ENCODE data around the gene SPATA17. TPM values are rescaled to one million over a fixed set of nuclear protein-coding genes. Genes with fewer than 3 reads are reported as not detected.

SPATA17 gene
- total and polyA plus RNA-seq, 2 experiments from 2014 or later, result 1.2 to 3.5 TPM

DNA sequence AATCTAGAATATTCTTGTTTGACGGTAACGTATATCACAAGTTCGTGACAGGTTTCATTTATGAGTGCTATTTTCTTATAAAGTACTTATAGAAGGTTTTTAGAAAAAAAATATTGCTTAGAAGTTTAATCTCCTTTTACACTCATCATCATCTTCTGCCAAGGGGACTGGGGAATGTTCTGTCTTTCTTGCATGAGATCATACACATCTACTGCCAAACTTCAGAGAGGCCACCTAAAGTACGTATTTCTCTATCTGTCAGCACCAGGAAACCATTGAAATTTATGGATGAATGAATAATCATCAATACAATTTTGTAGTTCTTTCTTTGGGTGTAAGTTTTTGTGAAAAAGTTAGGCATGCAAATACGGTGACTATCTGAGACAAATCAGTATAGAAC lies 245.8 kb downstream of the SPATA17 start (continued):
- TF ChIP-seq ZNF462 (CRISPR knock-in tag; IDR thresholded peaks at IDR 0.05), result no peak
- TF ChIP-seq NANOG (IDR thresholded peaks at IDR 0.05; ENCODE audit: borderline replicate concordance), result no peak
- TF ChIP-seq CREB1 (CRISPR knock-in tag; IDR thresholded peaks at IDR 0.05; ENCODE audit: low read depth), result no peak

DNA sequence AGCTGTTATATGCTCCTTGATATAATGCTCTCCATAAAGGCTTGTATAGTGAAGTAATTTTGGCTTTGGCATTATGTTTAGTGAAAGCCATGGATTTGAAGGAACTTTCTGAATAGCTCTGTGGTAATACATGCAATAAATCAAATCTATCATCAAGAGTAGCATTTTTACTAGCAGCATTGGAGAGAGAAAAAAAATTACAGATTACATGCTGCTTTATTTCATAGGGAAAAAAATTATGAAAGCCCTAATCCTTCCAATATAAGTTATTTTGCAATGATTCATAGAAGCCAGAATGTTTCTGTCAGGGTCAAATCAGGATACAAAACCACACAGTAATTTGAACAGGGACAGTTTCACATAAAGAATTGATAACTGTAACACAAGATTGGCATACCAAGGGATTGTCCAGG lies 250.0 kb downstream of the SPATA17 start:
- no peaks in the 10 kb centered on the region for H3K79me2 ChIP-seq (replicated peaks; ENCODE audit: insufficient read depth)
- no peak overlapping the region for H2AFZ ChIP-seq
- Mint-ChIP-seq H3K9me3 (peaks cover 7% of the 10 kb centered on the region; the same call in 2 of the 3 replicates), H3K4me3 (no peak overlapping the region), H3K4me1 (no peaks in the 10 kb centered on the region), H3K27me3 (ENCODE audit: insufficient read depth, low read depth, poor library complexity) (no peaks in the 10 kb centered on the region), H3K36me3 (ENCODE audit: low read depth) (peaks cover 6% of the 10 kb centered on the region; the same call in 2 of the 3 replicates), H3K27ac (no peak overlapping the region)
- no peak for ATAC-seq
- H3K4me2 ChIP-seq, result no peak overlapping the region
- no peak overlapping the region for H3K4me3 ChIP-seq
- no peaks in the 10 kb centered on the region for H3K36me3 ChIP-seq (ENCODE audit: insufficient read depth)
- H3K27me3 ChIP-seq (ENCODE audit: insufficient read depth), result no peaks in the 10 kb centered on the region
- no peaks in the 10 kb centered on the region for H3F3A ChIP-seq (replicated peaks; ENCODE audit: low read depth)
- no peaks in the 10 kb centered on the region for H4K20me1 ChIP-seq (replicated peaks; ENCODE audit: insufficient read depth)
- no peaks in the 10 kb centered on the region for H3K4me1 ChIP-seq (ENCODE audit: insufficient read depth)
- H3K9me2 ChIP-seq (ENCODE audit: insufficient read depth), result no peaks in the 10 kb centered on the region
- H3K27ac ChIP-seq (ENCODE audit: low read depth), result no peak overlapping the region
- DNase-seq (ENCODE audit: low spot score), result no peak
- no peak for TF ChIP-seq NANOG (IDR thresholded peaks at IDR 0.05; ENCODE audit: borderline replicate concordance)
- TF ChIP-seq STAT1 (IDR thresholded peaks at IDR 0.05; ENCODE audit: unreplicated experiment), result no peak
- no peak for TF ChIP-seq ZNF331 (CRISPR knock-in tag; IDR thresholded peaks at IDR 0.05; ENCODE audit: low read depth)
- no peak for TF ChIP-seq REST (IDR thresholded peaks at IDR 0.05; ENCODE audit: unreplicated experiment)
- no peak for TF ChIP-seq CTCF (conservative IDR thresholded peaks at IDR 0.05; ENCODE audit: low read depth in 2 of 2)
